ELF-1 (cell line): ENCODE data around the gene MAP3K14.
A peak's percentile ranks its signal among the peaks of the same experiment; 100 is the strongest.
"Not testable (repeated sequence)": the region's sequence is repeated elsewhere in the genome, so short reads cannot be mapped to it uniquely, and the experiment has no call there.

Experiments used
- DNase-seq: peaks from one replicate; pipeline ENCODE4 v3.0.0-alpha.2; 2016; ENCODE audit warnings: low read depth, low spot score

Gene MAP3K14

DNA sequence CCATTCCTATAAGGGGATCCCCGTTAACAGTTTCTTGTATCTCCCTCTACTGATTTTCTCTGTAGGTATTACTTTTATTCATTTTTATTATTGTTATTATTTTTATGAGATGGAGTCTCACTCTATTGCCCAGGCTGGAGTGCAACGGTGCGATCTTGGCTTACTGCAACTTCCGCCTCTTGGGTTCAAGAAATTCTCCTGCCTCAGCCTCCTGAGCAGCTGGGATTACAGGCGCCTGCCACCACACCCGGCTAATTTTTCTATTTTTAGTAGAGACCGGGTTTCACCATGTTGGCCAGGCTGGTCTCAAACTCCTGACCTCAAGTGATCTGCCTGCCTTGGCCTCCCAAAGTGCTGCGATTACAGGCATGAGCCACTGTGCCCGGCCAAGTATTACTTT, 14.6 kb downstream of the MAP3K14 start:
- not testable (repeated sequence) for DNase-seq

DNA sequence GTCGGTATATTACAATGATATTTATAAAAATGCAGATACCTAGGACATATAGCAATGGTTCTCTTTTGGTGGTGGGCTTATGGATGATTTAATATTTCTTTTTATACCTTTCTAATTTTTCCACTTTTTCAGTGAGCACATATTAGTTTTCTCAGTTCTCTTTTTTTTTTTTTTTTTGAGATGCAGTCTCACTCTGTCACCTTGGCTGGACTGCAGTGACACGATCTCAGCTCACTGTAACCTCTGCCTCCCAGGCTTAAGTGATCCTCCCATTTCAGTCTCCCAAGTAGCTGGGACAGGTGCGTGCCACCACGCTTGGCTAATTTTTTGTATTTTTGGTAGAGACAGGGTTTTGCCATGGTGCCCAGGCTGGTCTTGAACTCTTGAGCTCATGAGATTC, 15.1 kb downstream of the MAP3K14 start:
- no peak for DNase-seq

DNA sequence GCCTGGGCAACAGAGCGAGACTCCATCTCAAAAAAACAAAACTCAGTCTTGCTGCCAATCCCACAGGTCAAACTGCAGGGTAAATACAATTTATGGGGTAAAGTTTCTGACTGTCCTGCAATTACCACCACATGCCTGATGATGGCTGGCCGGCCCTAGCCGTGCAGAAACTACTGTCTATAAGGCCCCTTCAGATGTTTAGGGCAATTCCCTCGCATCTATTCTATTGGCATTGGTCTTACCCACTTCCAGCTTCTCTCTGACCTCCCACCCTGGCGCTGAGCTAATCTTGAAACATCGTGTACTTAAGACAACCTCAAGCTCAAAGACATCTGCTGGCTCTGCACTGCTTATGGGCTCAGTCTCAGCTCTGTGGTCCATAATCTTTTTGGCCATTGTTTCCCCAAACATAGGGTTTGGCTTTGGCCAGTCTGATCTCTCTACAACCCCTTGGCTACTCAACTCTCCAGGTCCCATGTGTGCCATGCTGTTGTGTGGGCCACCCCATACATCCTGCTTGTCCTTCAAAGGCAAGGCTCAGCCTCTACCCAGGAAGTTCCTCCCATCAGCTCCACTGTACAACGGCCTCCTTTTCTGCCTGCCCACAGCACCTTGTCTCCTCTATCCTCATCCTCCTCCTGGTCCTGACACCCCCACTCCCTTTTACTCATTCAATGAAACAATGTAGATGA, 16.6 kb downstream of the MAP3K14 start:
- no peak for DNase-seq

DNA sequence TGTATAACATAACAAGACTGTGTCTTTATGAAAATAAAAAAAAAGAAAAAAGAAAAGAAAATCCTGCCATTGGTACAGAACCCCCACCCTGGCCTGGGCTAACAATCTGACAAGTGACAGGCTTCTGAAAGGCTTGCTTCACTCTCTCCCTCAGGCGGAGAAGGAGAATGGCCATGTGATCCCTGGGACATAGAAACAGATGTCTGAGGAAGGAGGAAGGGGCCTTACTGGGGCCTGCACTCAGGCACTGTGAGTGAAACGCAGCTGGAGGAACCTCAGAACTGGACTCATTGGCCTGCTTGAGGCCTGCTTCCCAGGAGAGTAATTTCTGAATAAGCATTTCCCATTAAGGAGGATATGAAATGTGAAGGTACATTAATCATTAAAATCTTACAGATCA, 17.5 kb downstream of the MAP3K14 start:
- DNase-seq, result peak; percentile 40

DNA sequence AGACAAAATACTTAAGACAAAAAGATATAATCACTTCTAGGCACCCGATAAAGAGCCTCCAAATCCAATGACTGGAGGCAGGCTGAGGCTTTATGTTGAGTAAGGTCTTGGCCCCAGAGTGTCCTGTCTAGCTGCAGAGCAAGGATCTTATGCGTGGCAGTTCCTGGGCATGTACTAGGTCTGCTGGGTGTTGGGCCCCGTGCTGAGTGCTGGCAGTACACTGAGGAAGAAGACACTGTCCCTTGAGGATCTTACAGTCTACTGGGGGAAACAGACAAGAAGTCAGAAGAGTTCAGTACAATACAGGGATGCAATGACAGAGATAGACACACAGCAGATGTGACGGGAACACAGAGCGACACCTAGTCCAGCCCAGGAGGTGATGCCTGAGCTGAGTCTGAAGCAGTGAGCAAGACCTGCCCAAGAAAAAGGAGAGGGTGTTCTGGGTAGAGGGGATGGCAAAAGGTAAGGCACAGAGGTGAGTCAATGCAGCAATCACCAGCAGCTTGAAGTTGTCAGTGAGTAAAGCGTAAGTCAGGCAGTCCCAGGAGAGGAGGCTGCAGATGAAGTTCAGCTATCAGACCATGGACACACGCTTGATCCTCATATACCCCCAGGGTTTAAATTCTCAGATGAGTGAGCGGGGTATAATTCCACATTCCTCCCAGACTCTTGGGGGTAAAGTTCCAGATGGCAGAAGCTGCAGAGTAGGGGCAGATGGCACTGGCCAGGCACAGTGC, 18.1 kb downstream of the MAP3K14 start:
- no peak for DNase-seq

- no peak for DNase-seq
Measured at GRCh38 chr17:45296833-45297124, 20.0 kb downstream of the MAP3K14 start.

GRCh38 chr17:45296003-45296832, 20.6 kb downstream of the MAP3K14 start:
- DNase-seq, result no peak

DNA sequence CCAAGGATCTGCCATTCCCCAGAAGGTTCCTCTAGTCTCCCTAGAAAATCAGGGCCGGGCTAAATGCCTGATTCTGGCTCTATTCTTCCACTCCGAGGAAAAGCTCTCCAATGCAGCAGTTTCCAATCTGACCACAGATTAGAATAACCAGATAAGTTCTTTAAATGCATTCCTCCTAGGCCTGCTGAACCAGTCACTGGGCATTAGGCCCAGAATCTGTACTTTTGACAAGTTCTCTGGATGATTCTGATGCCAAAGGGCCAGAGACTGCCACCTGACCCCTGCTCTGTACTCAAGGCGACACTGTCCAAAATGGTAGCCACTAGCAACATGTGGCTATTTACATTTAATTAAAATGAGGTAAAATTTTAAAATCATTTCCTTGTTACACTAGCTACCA, 22.3 kb downstream of the MAP3K14 start:
- DNase-seq, result no peak

- DNase-seq, result peak; percentile 55
Measured at GRCh38 chr17:45293413-45294211, 23.2 kb downstream of the MAP3K14 start.

DNA sequence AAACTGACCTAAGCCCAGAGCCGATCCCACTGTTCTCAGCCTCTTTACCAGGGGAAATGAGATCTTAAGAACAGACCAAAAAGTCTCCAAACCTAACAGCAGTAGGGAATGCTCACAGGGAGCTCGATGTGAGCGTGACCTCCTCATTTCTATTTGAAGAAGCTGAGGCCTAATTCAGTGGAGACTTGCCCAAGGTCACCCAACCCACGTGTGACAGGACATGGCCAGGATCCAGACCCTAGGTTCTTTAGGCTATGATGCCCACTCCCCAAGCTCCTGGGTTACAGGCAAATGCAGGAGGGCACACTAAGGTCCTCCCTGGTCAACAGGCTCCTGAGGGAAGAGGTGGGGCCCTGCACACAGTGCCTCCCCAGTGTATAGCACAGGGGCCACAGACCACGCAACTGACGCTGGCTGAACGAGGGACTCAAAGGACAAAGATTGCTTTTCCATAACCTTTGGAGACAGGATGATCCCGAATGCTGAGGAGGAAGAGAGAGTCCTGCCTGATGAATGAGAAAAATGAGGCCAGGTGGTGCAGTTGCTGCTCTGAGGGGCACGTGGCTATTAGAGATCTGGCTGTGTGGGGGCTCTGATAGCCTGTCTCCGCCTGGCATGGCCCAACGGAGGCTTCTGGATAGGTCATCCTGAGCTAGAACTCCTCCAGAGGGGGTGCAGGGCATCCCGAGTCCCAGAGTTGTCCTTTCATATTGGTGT, 24.0 kb downstream of the MAP3K14 start:
- DNase-seq, result no peak

GRCh38 chr17:45291171-45291805, 25.5 kb downstream of the MAP3K14 start:
- no peak for DNase-seq

DNA sequence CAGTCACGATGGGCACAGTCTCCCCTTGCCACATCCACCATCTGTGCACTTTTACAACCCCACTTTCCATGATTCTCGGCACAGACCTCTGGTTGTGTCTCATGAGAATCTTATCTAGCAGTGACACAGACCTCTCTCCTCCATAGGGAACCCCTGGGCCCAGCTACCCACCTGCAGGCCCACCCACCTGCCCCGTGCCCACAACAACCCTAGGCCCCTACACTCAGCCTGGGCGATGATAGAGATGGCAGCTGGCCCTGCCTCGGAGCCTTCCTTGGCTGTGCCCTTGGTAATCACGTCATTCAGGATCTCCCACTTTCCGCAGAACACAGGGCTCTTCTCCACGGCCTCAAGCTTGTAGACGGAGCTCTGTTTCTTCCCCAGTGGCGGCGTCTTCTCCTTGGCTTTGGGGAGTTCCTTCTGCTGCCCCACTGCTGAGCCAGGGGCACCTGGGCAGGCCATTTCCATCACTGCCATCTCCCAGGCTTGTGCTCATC, 26.5 kb downstream of the MAP3K14 start:
- DNase-seq, result no peak

GRCh38 chr17:45289301-45290268, 27.2 kb downstream of the MAP3K14 start:
- DNase-seq, result no peak

DNA sequence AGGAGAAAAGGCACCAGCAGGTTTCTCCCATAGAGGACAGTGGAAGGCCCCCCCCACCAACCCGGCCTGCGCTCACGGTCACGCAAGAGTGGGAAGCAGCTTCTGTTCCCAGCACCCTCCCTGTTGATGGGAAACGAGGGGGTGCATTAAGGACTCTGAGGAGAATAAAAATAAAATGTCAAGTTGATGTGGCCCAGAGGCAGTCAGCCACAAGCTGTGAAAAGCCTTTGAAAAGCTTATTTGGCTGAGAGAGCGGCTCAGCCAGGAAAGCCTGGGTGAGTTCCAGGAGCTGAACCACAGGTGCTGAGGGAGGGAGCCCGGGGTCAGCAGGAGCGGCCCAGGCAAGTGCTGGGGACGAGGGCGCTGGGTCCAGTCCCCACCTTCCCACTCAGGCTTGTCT, 28.0 kb downstream of the MAP3K14 start:
- DNase-seq, result no peak

GRCh38 chr17:45287526-45288500, 29.0 kb downstream of the MAP3K14 start:
- no peak for DNase-seq

DNA sequence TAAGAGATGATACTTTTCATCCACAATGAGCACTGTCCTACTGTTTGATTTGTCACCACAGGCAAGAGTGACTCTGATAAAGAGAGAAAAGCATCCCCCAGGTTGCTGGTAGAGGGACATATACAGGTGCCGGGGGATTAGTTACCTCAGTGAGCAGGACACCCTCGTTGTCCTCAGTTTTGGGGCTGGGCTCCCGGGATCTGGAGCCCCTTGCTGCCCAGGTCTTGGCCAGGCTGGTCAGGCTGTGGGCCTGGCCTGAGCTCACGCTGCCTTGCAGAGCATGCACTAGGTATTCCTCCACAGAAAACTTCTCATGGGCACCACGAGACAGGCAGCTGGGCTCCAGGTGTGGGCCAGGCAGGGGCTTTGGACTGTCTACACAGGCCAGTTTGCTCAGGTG, 30.5 kb downstream of the MAP3K14 start:
- DNase-seq, result no peak

GRCh38 chr17:45284176-45285140, 32.4 kb downstream of the MAP3K14 start:
- DNase-seq, result no peak
